ENCODE results near the gene SNX21. TPM values are rescaled to one million over a fixed set of nuclear protein-coding genes. Genes with fewer than 3 reads are reported as not detected.
A peak's percentile ranks its signal among the peaks of the same experiment; 100 is the strongest.

The SNX21 gene
- total RNA-seq, 1 experiment from 2014 or later, result 11.9 TPM

DNA sequence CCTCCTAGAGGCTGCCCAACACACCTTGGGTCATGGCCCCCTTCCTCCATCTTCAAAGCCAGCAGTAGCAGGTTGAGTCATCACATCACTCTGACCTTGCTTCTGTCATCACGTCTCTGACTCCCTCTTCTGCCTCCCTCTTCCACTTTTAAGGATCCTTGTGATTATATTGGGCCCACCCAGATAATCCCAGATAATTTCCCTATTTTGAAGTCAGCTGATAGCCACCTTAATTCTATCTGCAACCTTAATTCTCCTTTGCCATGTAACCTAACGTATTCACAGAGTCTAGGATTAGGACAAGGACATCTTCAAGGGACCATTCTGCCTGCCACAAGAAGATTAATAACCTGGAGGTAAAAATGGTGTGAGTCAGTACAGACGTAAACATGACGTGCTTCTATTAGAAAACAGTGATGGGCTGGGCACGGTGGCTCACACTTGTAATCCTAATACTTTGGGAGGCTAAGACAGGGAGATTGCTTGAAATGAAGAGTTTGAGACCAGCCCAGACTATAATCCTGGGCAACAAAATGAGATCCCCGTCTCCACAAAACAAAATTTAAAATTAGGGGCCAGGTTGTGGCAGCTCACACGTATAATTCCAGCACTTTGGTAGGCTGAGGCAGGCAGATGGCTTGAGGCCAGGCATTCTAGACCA lies 27.1 kb downstream of the SNX21 start:
- intact Hi-C loops (cut with micrococcal nuclease), result no loop called here
- Histone ChIP-seq H3K9me2 (ENCODE audit: insufficient read depth) (no peaks in the 10 kb centered on the region), H3K4me1 (ENCODE audit: control insufficient read depth in 1 of 2, insufficient read depth in 2 of 2, low read length in 2 of 2) (peaks cover 15 to 36% of the 10 kb centered on the region in 2 experiments), H3K4me2 (ENCODE audit: low read length) (peak overlapping the region; percentile 50), H2AFZ (ENCODE audit: low read depth, low read length, poor library complexity, severe bottlenecking) (no peak overlapping the region), H3K36me3 (ENCODE audit: control insufficient read depth in 1 of 2, insufficient read depth in 2 of 2, low read length in 2 of 2) (no peaks in the 10 kb centered on the region), H3K9ac (ENCODE audit: low read length) (no peak overlapping the region), H3K27me3 (ENCODE audit: insufficient read depth, low read length) (no peaks in the 10 kb centered on the region), H3K27ac (ENCODE audit: low read depth, low read length) (no peak overlapping the region), H3K4me3 (replicated peaks in 1 of 2; ENCODE audit: low read depth in 1 of 2, low read length in 2 of 2) (no peak overlapping the region), H4K20me1 (ENCODE audit: insufficient read depth) (no peaks in the 10 kb centered on the region), H3K9me3 (ENCODE audit: control insufficient read depth in 1 of 2, insufficient read depth in 1 of 2, low read depth in 1 of 2, low read length in 2 of 2) (no peaks in the 10 kb centered on the region), H3K79me2 (ENCODE audit: insufficient read depth, low read length) (0 out of 2 replicates have a peak, but pooled peaks cover 12% of the 10 kb centered on the region)
- POLR2A ChIA-PET, result no interaction called here
- RAD21 ChIA-PET (ENCODE audit: low non-redundant PET in 1 of 2, low total read pairs in 2 of 2, uncharacterized antibody in 2 of 2, unreplicated experiment in 2 of 2), result no interaction called here
- CTCF ChIA-PET, result no interaction called here
- DNase-seq (ENCODE audit: low read depth, low spot score), result no peak
- ATAC-seq, result no peak
- no TSS peak for BruUV-seq (replicated peaks)
- TF ChIP-seq YY1 (IDR thresholded peaks at IDR 0.05; ENCODE audit: extremely low read depth, insufficient replicate concordance, low read depth, low read length) (no peak), FOSL1 (IDR thresholded peaks at IDR 0.05; ENCODE audit: low read depth) (no peak), TCF7L2 (IDR thresholded peaks at IDR 0.05; ENCODE audit: borderline replicate concordance, extremely low read depth, insufficient read depth, insufficient read length) (peak; percentile 62), SIN3A (IDR thresholded peaks at IDR 0.05; ENCODE audit: low read depth) (no peak), EGR1 (IDR thresholded peaks at IDR 0.05; ENCODE audit: low read depth) (no peak), ZNF274 (IDR thresholded peaks at IDR 0.05; ENCODE audit: low read depth, low read length) (no peak)

DNA sequence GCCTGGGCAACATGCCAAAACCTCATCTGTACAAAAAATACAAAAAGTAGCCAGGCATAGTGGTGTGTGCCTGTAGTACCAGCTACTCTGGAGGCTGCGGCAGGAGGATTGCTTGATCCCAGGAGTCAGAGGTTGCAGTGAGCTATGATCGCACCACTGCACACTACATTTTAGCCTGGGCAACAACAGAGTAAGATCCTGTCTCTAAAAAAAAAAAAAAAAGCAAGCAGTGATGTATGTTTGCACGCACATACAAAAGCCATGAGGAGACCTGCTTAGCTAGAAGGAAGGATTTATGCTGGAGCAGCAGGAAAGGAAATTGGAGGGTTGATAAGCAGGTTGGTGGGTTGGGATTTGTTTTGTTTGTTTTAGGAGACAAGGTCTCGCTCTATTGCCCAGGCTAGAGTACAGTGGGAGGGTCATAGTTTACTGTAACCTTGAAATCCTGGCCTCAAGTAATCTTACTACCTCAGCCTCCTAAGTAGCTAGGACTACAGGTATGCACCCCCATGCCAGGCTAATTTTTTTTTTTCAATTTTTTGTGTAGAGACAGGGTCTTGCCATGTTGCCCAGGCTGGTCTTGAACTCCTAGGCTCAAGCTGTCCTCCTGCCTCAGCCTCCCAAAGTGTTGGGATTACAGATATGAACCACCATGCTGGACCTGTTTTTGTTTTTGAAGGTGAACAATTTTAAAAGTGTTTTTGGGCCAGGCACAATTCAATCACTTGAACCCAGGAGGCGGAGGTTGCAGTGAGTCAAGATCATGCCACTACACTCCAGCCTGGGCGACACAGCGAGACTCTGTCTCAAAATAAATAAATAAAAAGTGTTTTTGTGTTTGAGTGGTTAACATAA lies 27.8 kb downstream of the SNX21 start:
- H4K20me1 ChIP-seq (ENCODE audit: insufficient read depth), result no peaks in the 10 kb centered on the region
- TF ChIP-seq ZNF274 (IDR thresholded peaks at IDR 0.05; ENCODE audit: low read depth, low read length) (no peak), EZH2 (IDR thresholded peaks at IDR 0.05) (no peak), CEBPB (IDR thresholded peaks at IDR 0.05; ENCODE audit: low read depth) (no peak), ZFX (IDR thresholded peaks at IDR 0.05) (no peak), SP1 (IDR thresholded peaks at IDR 0.05; ENCODE audit: low read depth) (no peak), SRF (IDR thresholded peaks at IDR 0.05; ENCODE audit: low read depth) (no peak)
- TF ChIP-seq, protein P1, sequence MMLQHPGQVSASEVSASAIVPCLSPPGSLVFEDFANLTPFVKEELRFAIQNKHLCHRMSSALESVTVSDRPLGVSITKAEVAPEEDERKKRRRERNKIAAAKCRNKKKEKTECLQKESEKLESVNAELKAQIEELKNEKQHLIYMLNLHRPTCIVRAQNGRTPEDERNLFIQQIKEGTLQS (IDR thresholded peaks at IDR 0.05), result no peak
- TF ChIP-seq, protein P2, sequence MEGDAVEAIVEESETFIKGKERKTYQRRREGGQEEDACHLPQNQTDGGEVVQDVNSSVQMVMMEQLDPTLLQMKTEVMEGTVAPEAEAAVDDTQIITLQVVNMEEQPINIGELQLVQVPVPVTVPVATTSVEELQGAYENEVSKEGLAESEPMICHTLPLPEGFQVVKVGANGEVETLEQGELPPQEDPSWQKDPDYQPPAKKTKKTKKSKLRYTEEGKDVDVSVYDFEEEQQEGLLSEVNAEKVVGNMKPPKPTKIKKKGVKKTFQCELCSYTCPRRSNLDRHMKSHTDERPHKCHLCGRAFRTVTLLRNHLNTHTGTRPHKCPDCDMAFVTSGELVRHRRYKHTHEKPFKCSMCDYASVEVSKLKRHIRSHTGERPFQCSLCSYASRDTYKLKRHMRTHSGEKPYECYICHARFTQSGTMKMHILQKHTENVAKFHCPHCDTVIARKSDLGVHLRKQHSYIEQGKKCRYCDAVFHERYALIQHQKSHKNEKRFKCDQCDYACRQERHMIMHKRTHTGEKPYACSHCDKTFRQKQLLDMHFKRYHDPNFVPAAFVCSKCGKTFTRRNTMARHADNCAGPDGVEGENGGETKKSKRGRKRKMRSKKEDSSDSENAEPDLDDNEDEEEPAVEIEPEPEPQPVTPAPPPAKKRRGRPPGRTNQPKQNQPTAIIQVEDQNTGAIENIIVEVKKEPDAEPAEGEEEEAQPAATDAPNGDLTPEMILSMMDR (IDR thresholded peaks at IDR 0.05 in 2 of 3, conservative IDR thresholded peaks at IDR 0.05 in 1 of 3; ENCODE audit: borderline replicate concordance in 1 of 3, insufficient read depth in 1 of 3, low read depth in 2 of 3, low read length in 2 of 3), result no peak
- TF ChIP-seq, protein P3, sequence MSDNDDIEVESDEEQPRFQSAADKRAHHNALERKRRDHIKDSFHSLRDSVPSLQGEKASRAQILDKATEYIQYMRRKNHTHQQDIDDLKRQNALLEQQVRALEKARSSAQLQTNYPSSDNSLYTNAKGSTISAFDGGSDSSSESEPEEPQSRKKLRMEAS (IDR thresholded peaks at IDR 0.05), result no peak
- no peak overlapping the region for H3K27ac ChIP-seq (ENCODE audit: low read depth, low read length)
- H3K4me1 ChIP-seq (ENCODE audit: control insufficient read depth in 1 of 2, insufficient read depth in 2 of 2, low read length in 2 of 2), result peaks cover 15 to 30% of the 10 kb centered on the region in 2 experiments
- no peak overlapping the region for H2AFZ ChIP-seq (ENCODE audit: low read depth, low read length, poor library complexity, severe bottlenecking)
- intact Hi-C loops (cut with micrococcal nuclease), result no loop called here
- no peak for ATAC-seq
- H3K27me3 ChIP-seq (ENCODE audit: insufficient read depth, low read length), result no peaks in the 10 kb centered on the region
- H3K4me2 ChIP-seq (ENCODE audit: low read length), result peak overlapping the region; percentile 50
- ChIA-PET POLR2A (no interaction called here), CTCF (no interaction called here), RAD21 (ENCODE audit: low non-redundant PET in 1 of 2, low total read pairs in 2 of 2, uncharacterized antibody in 2 of 2, unreplicated experiment in 2 of 2) (no interaction called here)
- no peaks in the 10 kb centered on the region for H3K9me2 ChIP-seq (ENCODE audit: insufficient read depth)
- H3K79me2 ChIP-seq (ENCODE audit: insufficient read depth, low read length), result 0 out of 2 replicates have a peak, but pooled peaks cover 6% of the 10 kb centered on the region
- no peaks in the 10 kb centered on the region for H3K9me3 ChIP-seq (ENCODE audit: control insufficient read depth in 1 of 2, insufficient read depth in 1 of 2, low read depth in 1 of 2, low read length in 2 of 2)
- DNase-seq (ENCODE audit: low read depth, low spot score), result no peak
- H3K36me3 ChIP-seq (ENCODE audit: control insufficient read depth in 1 of 2, insufficient read depth in 2 of 2, low read length in 2 of 2), result no peaks in the 10 kb centered on the region
- H3K9ac ChIP-seq (ENCODE audit: low read length), result no peak overlapping the region
- H3K4me3 ChIP-seq (replicated peaks in 1 of 2; ENCODE audit: low read depth in 1 of 2, low read length in 2 of 2), result no peak overlapping the region
- BruUV-seq (replicated peaks), result no TSS peak
